ENCODE results near the gene TMEM132D.

DNA sequence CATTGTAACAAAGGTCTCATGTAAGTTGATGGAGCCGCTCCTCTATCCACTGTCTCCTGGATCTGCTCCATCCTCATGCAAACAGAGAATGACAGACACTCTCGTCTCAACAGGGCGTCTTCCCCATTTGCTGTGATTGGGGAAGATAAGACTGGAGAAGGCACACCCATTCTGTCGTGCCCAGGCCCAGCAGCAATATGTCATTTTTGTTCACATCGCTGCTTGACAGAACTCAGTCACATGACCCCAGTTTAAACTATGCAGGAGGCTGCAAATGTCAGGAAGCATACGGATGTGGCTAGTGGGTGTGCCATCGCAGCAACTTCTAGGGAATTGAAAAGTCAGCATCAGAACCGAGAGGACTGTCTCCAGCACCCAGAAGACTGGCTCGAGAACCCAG, 290.5 kb downstream of the TMEM132D start:
- TF ChIP-seq, protein P1, sequence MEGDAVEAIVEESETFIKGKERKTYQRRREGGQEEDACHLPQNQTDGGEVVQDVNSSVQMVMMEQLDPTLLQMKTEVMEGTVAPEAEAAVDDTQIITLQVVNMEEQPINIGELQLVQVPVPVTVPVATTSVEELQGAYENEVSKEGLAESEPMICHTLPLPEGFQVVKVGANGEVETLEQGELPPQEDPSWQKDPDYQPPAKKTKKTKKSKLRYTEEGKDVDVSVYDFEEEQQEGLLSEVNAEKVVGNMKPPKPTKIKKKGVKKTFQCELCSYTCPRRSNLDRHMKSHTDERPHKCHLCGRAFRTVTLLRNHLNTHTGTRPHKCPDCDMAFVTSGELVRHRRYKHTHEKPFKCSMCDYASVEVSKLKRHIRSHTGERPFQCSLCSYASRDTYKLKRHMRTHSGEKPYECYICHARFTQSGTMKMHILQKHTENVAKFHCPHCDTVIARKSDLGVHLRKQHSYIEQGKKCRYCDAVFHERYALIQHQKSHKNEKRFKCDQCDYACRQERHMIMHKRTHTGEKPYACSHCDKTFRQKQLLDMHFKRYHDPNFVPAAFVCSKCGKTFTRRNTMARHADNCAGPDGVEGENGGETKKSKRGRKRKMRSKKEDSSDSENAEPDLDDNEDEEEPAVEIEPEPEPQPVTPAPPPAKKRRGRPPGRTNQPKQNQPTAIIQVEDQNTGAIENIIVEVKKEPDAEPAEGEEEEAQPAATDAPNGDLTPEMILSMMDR (IDR thresholded peaks at IDR 0.05) = no peak
- no peak for TF ChIP-seq EZH2phosphoT487 (IDR thresholded peaks at IDR 0.05)
- TF ChIP-seq EZH2 (IDR thresholded peaks at IDR 0.05) = no peak
